ENCODE results near the gene TREH.

Gene TREH

GRCh38 chr11:118629761-118630661 lies 49.4 kb downstream of the TREH start:
- DNase-seq = no peak

GRCh38 chr11:118628861-118629549 lies 50.4 kb downstream of the TREH start:
- DNase-seq = no peak

- peak in 28 of 51 donors; percentile 16 to 86 (median 42) for DNase-seq
Observed at GRCh38 chr11:118628432-118628831, 51.0 kb downstream of the TREH start.

- no peak for DNase-seq
Observed at GRCh38 chr11:118628031-118628430, 51.4 kb downstream of the TREH start.

GRCh38 chr11:118627566-118627965 lies 51.9 kb downstream of the TREH start:
- no peak for DNase-seq

GRCh38 chr11:118625976-118626375 lies 53.5 kb downstream of the TREH start:
- DNase-seq = peak in 2 of 51 donors; percentile 12 to 19

GRCh38 chr11:118625036-118625690 lies 54.3 kb downstream of the TREH start:
- peak in 27 of 51 donors; percentile 20 to 72 (median 50) for DNase-seq

- DNase-seq = no peak
Observed at GRCh38 chr11:118623269-118623655, 56.2 kb downstream of the TREH start.

GRCh38 chr11:118622376-118623268 lies 56.8 kb downstream of the TREH start:
- DNase-seq = peak in 24 of 51 donors; percentile 20 to 61 (median 40)

- DNase-seq = peak in 1 of 51 donors; percentile 50
Observed at GRCh38 chr11:118621784-118622375, 57.6 kb downstream of the TREH start.

GRCh38 chr11:118621071-118621783 lies 58.2 kb downstream of the TREH start:
- DNase-seq = peak in 49 of 51 donors; percentile 42 to 94 (median 84)

- no peak for DNase-seq
Observed at GRCh38 chr11:118620529-118621070, 58.9 kb downstream of the TREH start.

GRCh38 chr11:118619444-118620197 lies 59.8 kb downstream of the TREH start:
- DNase-seq = peak in 16 of 51 donors; percentile 20 to 75 (median 44)

- peak in 3 of 51 donors; percentile 21 to 40 (median 22) for DNase-seq
Observed at GRCh38 chr11:118618991-118619375, 60.5 kb downstream of the TREH start.

- DNase-seq = peak in 41 of 51 donors; percentile 31 to 93 (median 71)
Observed at GRCh38 chr11:118618115-118618990, 61.1 kb downstream of the TREH start.

- DNase-seq = peak in 2 of 51 donors; percentile 15 to 19
Observed at GRCh38 chr11:118615976-118616371, 63.5 kb downstream of the TREH start.

GRCh38 chr11:118615282-118615975 lies 64.0 kb downstream of the TREH start:
- DNase-seq = no peak
